Measurements from ENCODE around the gene CDH26. TPM values are rescaled to one million over a fixed set of nuclear protein-coding genes. Genes with fewer than 3 reads are reported as not detected.

Gene CDH26
- total and polyA plus RNA-seq, 2 experiments from 2014 or later, result 2.0 TPM

DNA sequence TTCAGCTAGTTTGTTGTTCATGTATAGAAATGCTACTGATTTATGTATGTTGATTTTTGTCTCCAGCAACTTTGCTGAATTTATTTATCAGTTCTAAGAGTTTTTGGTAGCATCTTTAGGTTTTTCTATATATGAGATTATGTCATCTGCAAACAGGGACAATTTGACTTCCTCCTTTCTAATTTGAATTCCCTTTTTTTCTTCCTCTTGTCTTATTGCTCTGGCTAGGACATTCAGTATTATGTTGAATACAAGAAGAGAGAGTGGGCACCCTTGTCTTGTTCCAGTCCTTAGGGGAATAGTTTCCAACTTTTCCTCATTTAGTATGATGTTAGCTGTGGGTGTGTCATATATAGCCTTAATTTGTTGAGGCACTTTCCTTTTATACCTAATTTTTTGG, 58.2 kb downstream of the CDH26 start:
- Mint-ChIP-seq H3K27ac (no peak overlapping the region), H3K4me1 (no peaks in the 10 kb centered on the region), H3K4me3 (no peak overlapping the region), H3K27me3 (ENCODE audit: insufficient read depth, low read depth, poor library complexity) (peaks cover 7% of the 10 kb centered on the region), H3K9me3 (no peaks in the 10 kb centered on the region), H3K36me3 (ENCODE audit: low read depth) (no peaks in the 10 kb centered on the region)
- no peak overlapping the region for H3K27ac ChIP-seq (ENCODE audit: low read depth)
- H2AFZ ChIP-seq, result no peak overlapping the region
- H3K36me3 ChIP-seq (ENCODE audit: insufficient read depth), result no peaks in the 10 kb centered on the region
- no peaks in the 10 kb centered on the region for H3K27me3 ChIP-seq (ENCODE audit: insufficient read depth)
- no peak overlapping the region for H3K4me3 ChIP-seq
- no peaks in the 10 kb centered on the region for H3F3A ChIP-seq (replicated peaks; ENCODE audit: low read depth)
- no peak for DNase-seq (ENCODE audit: low spot score)
- TF ChIP-seq POLR2AphosphoS5 (IDR thresholded peaks at IDR 0.05; ENCODE audit: low read depth) (no peak), NANOG (IDR thresholded peaks at IDR 0.05; ENCODE audit: borderline replicate concordance) (no peak), EZH2 (IDR thresholded peaks at IDR 0.05; ENCODE audit: low read depth, unreplicated experiment) (no peak), EZH2phosphoT487 (IDR thresholded peaks at IDR 0.05; ENCODE audit: unreplicated experiment) (no peak), ZNF331 (CRISPR knock-in tag; IDR thresholded peaks at IDR 0.05; ENCODE audit: low read depth) (no peak), JUNB (IDR thresholded peaks at IDR 0.05; ENCODE audit: unreplicated experiment) (no peak), STAT1 (IDR thresholded peaks at IDR 0.05; ENCODE audit: unreplicated experiment) (no peak), ZNF114 (CRISPR knock-in tag; IDR thresholded peaks at IDR 0.05) (no peak), CREB1 (CRISPR knock-in tag; IDR thresholded peaks at IDR 0.05; ENCODE audit: low read depth) (no peak)
- TF ChIP-seq, protein P1, sequence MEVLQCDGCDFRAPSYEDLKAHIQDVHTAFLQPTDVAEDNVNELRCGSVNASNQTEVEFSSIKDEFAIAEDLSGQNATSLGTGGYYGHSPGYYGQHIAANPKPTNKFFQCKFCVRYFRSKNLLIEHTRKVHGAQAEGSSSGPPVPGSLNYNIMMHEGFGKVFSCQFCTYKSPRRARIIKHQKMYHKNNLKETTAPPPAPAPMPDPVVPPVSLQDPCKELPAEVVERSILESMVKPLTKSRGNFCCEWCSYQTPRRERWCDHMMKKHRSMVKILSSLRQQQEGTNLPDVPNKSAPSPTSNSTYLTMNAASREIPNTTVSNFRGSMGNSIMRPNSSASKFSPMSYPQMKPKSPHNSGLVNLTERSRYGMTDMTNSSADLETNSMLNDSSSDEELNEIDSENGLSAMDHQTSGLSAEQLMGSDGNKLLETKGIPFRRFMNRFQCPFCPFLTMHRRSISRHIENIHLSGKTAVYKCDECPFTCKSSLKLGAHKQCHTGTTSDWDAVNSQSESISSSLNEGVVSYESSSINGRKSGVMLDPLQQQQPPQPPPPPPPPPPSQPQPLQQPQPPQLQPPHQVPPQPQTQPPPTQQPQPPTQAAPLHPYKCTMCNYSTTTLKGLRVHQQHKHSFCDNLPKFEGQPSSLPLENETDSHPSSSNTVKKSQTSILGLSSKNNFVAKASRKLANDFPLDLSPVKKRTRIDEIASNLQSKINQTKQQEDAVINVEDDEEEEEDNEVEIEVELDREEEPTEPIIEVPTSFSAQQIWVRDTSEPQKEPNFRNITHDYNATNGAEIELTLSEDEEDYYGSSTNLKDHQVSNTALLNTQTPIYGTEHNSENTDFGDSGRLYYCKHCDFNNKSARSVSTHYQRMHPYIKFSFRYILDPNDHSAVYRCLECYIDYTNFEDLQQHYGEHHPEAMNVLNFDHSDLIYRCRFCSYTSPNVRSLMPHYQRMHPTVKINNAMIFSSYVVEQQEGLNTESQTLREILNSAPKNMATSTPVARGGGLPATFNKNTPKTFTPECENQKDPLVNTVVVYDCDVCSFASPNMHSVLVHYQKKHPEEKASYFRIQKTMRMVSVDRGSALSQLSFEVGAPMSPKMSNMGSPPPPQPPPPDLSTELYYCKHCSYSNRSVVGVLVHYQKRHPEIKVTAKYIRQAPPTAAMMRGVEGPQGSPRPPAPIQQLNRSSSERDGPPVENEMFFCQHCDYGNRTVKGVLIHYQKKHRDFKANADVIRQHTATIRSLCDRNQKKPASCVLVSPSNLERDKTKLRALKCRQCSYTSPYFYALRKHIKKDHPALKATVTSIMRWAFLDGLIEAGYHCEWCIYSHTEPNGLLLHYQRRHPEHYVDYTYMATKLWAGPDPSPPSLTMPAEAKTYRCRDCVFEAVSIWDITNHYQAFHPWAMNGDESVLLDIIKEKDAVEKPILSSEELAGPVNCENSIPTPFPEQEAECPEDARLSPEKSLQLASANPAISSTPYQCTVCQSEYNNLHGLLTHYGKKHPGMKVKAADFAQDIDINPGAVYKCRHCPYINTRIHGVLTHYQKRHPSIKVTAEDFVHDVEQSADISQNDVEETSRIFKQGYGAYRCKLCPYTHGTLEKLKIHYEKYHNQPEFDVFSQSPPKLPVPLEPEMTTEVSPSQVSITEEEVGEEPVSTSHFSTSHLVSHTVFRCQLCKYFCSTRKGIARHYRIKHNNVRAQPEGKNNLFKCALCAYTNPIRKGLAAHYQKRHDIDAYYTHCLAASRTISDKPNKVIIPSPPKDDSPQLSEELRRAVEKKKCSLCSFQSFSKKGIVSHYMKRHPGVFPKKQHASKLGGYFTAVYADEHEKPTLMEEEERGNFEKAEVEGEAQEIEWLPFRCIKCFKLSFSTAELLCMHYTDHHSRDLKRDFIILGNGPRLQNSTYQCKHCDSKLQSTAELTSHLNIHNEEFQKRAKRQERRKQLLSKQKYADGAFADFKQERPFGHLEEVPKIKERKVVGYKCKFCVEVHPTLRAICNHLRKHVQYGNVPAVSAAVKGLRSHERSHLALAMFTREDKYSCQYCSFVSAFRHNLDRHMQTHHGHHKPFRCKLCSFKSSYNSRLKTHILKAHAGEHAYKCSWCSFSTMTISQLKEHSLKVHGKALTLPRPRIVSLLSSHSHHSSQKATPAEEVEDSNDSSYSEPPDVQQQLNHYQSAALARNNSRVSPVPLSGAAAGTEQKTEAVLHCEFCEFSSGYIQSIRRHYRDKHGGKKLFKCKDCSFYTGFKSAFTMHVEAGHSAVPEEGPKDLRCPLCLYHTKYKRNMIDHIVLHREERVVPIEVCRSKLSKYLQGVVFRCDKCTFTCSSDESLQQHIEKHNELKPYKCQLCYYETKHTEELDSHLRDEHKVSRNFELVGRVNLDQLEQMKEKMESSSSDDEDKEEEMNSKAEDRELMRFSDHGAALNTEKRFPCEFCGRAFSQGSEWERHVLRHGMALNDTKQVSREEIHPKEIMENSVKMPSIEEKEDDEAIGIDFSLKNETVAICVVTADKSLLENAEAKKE (CRISPR knock-in tag; IDR thresholded peaks at IDR 0.05), result no peak
- TF ChIP-seq, protein P2, sequence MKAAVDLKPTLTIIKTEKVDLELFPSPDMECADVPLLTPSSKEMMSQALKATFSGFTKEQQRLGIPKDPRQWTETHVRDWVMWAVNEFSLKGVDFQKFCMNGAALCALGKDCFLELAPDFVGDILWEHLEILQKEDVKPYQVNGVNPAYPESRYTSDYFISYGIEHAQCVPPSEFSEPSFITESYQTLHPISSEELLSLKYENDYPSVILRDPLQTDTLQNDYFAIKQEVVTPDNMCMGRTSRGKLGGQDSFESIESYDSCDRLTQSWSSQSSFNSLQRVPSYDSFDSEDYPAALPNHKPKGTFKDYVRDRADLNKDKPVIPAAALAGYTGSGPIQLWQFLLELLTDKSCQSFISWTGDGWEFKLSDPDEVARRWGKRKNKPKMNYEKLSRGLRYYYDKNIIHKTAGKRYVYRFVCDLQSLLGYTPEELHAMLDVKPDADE (IDR thresholded peaks at IDR 0.05), result no peak
- TF ChIP-seq, protein P3, sequence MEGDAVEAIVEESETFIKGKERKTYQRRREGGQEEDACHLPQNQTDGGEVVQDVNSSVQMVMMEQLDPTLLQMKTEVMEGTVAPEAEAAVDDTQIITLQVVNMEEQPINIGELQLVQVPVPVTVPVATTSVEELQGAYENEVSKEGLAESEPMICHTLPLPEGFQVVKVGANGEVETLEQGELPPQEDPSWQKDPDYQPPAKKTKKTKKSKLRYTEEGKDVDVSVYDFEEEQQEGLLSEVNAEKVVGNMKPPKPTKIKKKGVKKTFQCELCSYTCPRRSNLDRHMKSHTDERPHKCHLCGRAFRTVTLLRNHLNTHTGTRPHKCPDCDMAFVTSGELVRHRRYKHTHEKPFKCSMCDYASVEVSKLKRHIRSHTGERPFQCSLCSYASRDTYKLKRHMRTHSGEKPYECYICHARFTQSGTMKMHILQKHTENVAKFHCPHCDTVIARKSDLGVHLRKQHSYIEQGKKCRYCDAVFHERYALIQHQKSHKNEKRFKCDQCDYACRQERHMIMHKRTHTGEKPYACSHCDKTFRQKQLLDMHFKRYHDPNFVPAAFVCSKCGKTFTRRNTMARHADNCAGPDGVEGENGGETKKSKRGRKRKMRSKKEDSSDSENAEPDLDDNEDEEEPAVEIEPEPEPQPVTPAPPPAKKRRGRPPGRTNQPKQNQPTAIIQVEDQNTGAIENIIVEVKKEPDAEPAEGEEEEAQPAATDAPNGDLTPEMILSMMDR (conservative IDR thresholded peaks at IDR 0.05; ENCODE audit: low read depth in 2 of 2), result no peak
- TF ChIP-seq, protein P4, sequence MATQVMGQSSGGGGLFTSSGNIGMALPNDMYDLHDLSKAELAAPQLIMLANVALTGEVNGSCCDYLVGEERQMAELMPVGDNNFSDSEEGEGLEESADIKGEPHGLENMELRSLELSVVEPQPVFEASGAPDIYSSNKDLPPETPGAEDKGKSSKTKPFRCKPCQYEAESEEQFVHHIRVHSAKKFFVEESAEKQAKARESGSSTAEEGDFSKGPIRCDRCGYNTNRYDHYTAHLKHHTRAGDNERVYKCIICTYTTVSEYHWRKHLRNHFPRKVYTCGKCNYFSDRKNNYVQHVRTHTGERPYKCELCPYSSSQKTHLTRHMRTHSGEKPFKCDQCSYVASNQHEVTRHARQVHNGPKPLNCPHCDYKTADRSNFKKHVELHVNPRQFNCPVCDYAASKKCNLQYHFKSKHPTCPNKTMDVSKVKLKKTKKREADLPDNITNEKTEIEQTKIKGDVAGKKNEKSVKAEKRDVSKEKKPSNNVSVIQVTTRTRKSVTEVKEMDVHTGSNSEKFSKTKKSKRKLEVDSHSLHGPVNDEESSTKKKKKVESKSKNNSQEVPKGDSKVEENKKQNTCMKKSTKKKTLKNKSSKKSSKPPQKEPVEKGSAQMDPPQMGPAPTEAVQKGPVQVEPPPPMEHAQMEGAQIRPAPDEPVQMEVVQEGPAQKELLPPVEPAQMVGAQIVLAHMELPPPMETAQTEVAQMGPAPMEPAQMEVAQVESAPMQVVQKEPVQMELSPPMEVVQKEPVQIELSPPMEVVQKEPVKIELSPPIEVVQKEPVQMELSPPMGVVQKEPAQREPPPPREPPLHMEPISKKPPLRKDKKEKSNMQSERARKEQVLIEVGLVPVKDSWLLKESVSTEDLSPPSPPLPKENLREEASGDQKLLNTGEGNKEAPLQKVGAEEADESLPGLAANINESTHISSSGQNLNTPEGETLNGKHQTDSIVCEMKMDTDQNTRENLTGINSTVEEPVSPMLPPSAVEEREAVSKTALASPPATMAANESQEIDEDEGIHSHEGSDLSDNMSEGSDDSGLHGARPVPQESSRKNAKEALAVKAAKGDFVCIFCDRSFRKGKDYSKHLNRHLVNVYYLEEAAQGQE (IDR thresholded peaks at IDR 0.05; ENCODE audit: unreplicated experiment), result no peak
- no peaks in the 10 kb centered on the region for H3K79me2 ChIP-seq (replicated peaks; ENCODE audit: insufficient read depth)
- ATAC-seq, result no peak
- H4K20me1 ChIP-seq (replicated peaks; ENCODE audit: insufficient read depth), result no peaks in the 10 kb centered on the region
- H3K4me1 ChIP-seq (ENCODE audit: insufficient read depth), result no peaks in the 10 kb centered on the region
- H3K9me2 ChIP-seq (ENCODE audit: insufficient read depth), result no peaks in the 10 kb centered on the region
- no peak overlapping the region for H3K4me2 ChIP-seq
